ENCODE measurements around the gene MRPS21. TPM values are rescaled to one million over a fixed set of nuclear protein-coding genes. Genes with fewer than 3 reads are reported as not detected.

MRPS21 gene
- total RNA-seq, 1 donor from 2014 or later = 45.9 TPM

- Histone ChIP-seq H3K36me3 (peaks cover 6% of the 10 kb centered on the region), H3K9me3 (no peaks in the 10 kb centered on the region), H3K4me3 (peak within 1 kb of the TSS; percentile 57), H3K27me3 (ENCODE audit: low read depth) (no peaks in the 10 kb centered on the region), H3K27ac (peak within 1 kb of the TSS; percentile 84), H3K4me1 (peaks cover 16% of the 10 kb centered on the region)
- DNase-seq (peak; percentile 95), ATAC-seq (peak; percentile 97)
- intact Hi-C loops (cut with DNase I) = no loop called here
- TF ChIP-seq CTCF (IDR thresholded peaks at IDR 0.05) = no peak
Measured at GRCh38 chr1:150281758-150282557, 11.7 kb upstream of the MRPS21 start, which contains the start of gene CIART. Gene CIART (plus strand): TSS chr1:150282554. CDS start chr1:150283268, 714 bp downstream.

GRCh38 chr1:150282558-150282958, 11.1 kb upstream of the MRPS21 start:
- no peak for TF ChIP-seq CTCF (IDR thresholded peaks at IDR 0.05)
- H3K27ac ChIP-seq = peak overlapping the region; percentile 84
- ATAC-seq (peak; percentile 60 to 63), DNase-seq (peak; percentile 69)
- no peaks in the 10 kb centered on the region for H3K27me3 ChIP-seq (ENCODE audit: low read depth)
- peaks cover 6% of the 10 kb centered on the region for H3K36me3 ChIP-seq
- intact Hi-C loops (cut with DNase I) = no loop called here
- no peaks in the 10 kb centered on the region for H3K9me3 ChIP-seq
- H3K4me1 ChIP-seq = peaks cover 16% of the 10 kb centered on the region
- H3K4me3 ChIP-seq = peak overlapping the region; percentile 57

- peak overlapping the region; percentile 57 for H3K4me3 ChIP-seq
- no peak for TF ChIP-seq CTCF (IDR thresholded peaks at IDR 0.05)
- H3K27ac ChIP-seq = no peak overlapping the region
- no peak for DNase-seq
- intact Hi-C loops (cut with DNase I) = no loop called here
- H3K36me3 ChIP-seq = peaks cover 6% of the 10 kb centered on the region
- H3K9me3 ChIP-seq = no peaks in the 10 kb centered on the region
- H3K4me1 ChIP-seq = peaks cover 16% of the 10 kb centered on the region
- no peaks in the 10 kb centered on the region for H3K27me3 ChIP-seq (ENCODE audit: low read depth)
- ATAC-seq = no peak
Measured at GRCh38 chr1:150283260-150283659, 10.4 kb upstream of the MRPS21 start.

GRCh38 chr1:150288382-150288781, 5.3 kb upstream of the MRPS21 start:
- Histone ChIP-seq H3K27ac (no peak overlapping the region), H3K4me1 (no peaks in the 10 kb centered on the region), H3K27me3 (ENCODE audit: low read depth) (no peaks in the 10 kb centered on the region), H3K9me3 (no peaks in the 10 kb centered on the region), H3K36me3 (peaks cover 6% of the 10 kb centered on the region), H3K4me3 (no peak overlapping the region)
- ATAC-seq (no peak), DNase-seq (no peak)
- intact Hi-C loops (cut with DNase I) = no loop called here
- no peak for TF ChIP-seq CTCF (IDR thresholded peaks at IDR 0.05)

GRCh38 chr1:150288822-150289221, 4.8 kb upstream of the MRPS21 start:
- H3K4me3 ChIP-seq = no peak overlapping the region
- no peak overlapping the region for H3K27ac ChIP-seq
- TF ChIP-seq CTCF (IDR thresholded peaks at IDR 0.05) = no peak
- H3K9me3 ChIP-seq = no peaks in the 10 kb centered on the region
- ATAC-seq (no peak), DNase-seq (no peak)
- H3K27me3 ChIP-seq (ENCODE audit: low read depth) = no peaks in the 10 kb centered on the region
- H3K4me1 ChIP-seq = no peaks in the 10 kb centered on the region
- H3K36me3 ChIP-seq = peaks cover 6% of the 10 kb centered on the region
- intact Hi-C loops (cut with DNase I) = no loop called here

Data from lower lobe of right lung (tissue), 2 donors.